WERI-Rb-1 (cell line): ENCODE results near the gene CTDSPL.

ENCODE experiments used
- DNase-seq: peaks from one replicate; pipeline ENCODE4 v3.0.0-alpha.2; 2020
- H3K27ac ChIP-seq: fragments of 250-450 bp; sonication (Bioruptor Pico); 2 replicates; pipeline ENCODE4 v1.5.1; 2020; ENCODE audit warnings: mild to moderate bottlenecking, moderate library complexity
- H3K27me3 ChIP-seq: fragments of 250-450 bp; sonication (Bioruptor Pico); 2 replicates; pipeline ENCODE4 v1.5.1; 2021; ENCODE audit warnings: mild to moderate bottlenecking, low read depth, moderate library complexity; ENCODE audit not compliant: insufficient read depth, severe bottlenecking
- H3K36me3 ChIP-seq: fragments of 250-450 bp; sonication (Bioruptor Pico); 2 replicates; pipeline ENCODE4 v1.5.1; 2020; ENCODE audit warnings: mild to moderate bottlenecking, moderate library complexity
- H3K4me3 ChIP-seq: 2 replicates; pipeline ENCODE4 v1.5.1; 2011; ENCODE audit warnings: low read depth, mild to moderate bottlenecking, control low read depth, low read length
- H3K9me3 ChIP-seq: fragments of 250-450 bp; sonication (Bioruptor Pico); 2 replicates; pipeline ENCODE4 v1.5.1; 2021; ENCODE audit warnings: mild to moderate bottlenecking, moderate library complexity; ENCODE audit not compliant: severe bottlenecking
- TF ChIP-seq, protein P1 (sequence below): IDR thresholded peaks from 2 replicates; pipeline ENCODE4 v1.5.1; 2011; ENCODE audit warnings: low read depth, mild to moderate bottlenecking, control low read depth, inconsistent platforms, low read length

Gene CTDSPL

DNA sequence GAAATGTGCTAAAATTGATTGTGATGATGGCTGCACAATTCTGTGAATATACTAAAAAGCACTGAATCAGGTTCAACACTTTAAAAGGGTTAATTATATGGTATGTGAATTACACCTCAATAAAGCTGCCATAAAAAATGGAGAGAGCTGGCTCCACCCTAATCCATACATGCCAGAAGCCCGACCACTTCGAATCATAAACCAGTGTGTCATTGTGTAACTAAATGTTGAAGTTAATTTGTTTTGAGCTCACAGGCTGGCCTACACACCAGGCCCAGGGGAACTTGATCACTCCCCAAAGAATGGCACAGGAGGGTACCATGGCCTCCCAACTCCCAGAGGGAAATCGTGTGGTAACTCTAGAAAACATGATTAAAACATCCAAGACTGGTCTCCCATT is 153.8 kb downstream of the CTDSPL start:
- H3K9me3 ChIP-seq: peaks cover 6% of the 10 kb centered on the region
- no peak for DNase-seq
- no peak overlapping the region for H3K27ac ChIP-seq
- TF ChIP-seq, protein P1, sequence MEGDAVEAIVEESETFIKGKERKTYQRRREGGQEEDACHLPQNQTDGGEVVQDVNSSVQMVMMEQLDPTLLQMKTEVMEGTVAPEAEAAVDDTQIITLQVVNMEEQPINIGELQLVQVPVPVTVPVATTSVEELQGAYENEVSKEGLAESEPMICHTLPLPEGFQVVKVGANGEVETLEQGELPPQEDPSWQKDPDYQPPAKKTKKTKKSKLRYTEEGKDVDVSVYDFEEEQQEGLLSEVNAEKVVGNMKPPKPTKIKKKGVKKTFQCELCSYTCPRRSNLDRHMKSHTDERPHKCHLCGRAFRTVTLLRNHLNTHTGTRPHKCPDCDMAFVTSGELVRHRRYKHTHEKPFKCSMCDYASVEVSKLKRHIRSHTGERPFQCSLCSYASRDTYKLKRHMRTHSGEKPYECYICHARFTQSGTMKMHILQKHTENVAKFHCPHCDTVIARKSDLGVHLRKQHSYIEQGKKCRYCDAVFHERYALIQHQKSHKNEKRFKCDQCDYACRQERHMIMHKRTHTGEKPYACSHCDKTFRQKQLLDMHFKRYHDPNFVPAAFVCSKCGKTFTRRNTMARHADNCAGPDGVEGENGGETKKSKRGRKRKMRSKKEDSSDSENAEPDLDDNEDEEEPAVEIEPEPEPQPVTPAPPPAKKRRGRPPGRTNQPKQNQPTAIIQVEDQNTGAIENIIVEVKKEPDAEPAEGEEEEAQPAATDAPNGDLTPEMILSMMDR: no peak
- no peaks in the 10 kb centered on the region for H3K27me3 ChIP-seq
- H3K4me3 ChIP-seq: no peak overlapping the region
- H3K36me3 ChIP-seq: no peaks in the 10 kb centered on the region

DNA sequence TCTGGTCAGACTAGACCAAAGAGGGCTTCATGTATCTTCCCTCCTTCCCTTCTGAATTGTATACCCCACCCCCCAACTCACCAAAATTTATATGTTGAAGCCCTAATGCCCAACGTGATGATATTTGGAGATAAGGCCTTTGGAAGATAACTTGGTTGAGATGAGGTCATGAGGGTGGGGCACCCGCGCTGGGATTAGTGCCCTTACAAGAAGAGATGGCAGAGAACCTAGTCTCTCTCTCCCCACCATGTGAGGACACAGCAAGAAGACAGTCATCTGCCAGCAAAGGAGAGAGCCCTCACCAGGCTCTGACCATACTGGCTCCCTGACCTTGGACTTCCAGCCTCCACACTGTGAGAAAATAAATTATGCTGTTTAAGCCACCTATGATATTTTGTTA is 154.3 kb downstream of the CTDSPL start:
- TF ChIP-seq, protein P1: no peak
- DNase-seq: no peak
- Histone ChIP-seq H3K36me3 (no peaks in the 10 kb centered on the region), H3K9me3 (peaks cover 6% of the 10 kb centered on the region), H3K27me3 (no peaks in the 10 kb centered on the region), H3K4me3 (no peak overlapping the region), H3K27ac (no peak overlapping the region)

DNA sequence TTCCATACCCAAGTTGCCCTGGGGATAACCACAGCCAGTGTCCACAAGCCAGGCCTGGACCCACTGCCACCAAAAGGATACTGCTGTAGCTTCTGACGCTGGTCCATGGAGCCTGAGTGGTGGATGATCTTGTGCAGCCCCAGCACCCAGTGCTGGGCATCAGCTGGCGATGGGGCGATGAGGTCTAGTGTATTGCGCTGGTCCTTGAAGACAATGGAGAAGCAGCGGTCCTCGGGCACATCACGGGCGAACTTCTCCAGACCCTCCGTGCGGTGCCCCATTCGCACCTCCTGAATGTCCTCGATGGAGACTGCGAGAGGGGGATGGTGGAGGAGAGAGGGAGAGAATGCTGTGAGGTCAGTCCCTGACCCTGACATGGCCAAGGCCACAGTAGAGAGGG is 154.7 kb downstream of the CTDSPL start:
- TF ChIP-seq, protein P1: no peak
- no peak overlapping the region for H3K27ac ChIP-seq
- H3K36me3 ChIP-seq: no peaks in the 10 kb centered on the region
- H3K9me3 ChIP-seq: peaks cover 6% of the 10 kb centered on the region
- no peak for DNase-seq
- no peaks in the 10 kb centered on the region for H3K27me3 ChIP-seq
- no peak overlapping the region for H3K4me3 ChIP-seq

DNA sequence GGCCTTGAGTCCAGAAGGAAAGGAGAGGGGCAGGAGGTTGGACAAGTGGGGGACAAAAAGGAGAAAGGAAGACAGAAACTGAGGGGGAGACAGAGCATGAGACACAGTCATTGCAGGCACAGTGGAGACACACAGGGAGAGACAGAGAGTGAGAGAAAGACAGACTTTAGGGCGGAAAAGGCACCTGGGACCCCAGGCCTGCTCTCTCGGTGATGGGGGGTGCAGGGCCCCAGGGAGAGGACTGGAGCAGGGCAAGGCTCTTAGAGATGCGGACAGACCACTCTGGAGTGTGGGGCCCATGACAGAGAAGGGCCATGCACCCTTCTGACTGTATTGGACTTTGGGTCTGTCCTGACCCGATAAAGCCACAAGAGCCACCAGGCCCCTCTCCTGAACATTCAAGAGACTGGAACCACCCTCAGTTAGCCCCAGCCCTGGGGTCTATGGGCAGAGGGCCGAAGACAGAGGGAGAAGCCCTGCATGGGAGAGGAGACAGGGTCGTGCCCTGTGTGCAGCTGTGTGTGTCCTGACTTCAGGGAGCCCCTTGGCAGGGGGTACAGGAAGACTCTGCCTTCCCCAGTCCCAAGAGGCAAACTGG is 155.3 kb downstream of the CTDSPL start:
- H3K36me3 ChIP-seq: no peaks in the 10 kb centered on the region
- H3K27ac ChIP-seq: no peak overlapping the region
- no peak overlapping the region for H3K4me3 ChIP-seq
- peaks cover 6% of the 10 kb centered on the region for H3K9me3 ChIP-seq
- TF ChIP-seq, protein P1: no peak
- no peaks in the 10 kb centered on the region for H3K27me3 ChIP-seq
- DNase-seq: no peak

DNA sequence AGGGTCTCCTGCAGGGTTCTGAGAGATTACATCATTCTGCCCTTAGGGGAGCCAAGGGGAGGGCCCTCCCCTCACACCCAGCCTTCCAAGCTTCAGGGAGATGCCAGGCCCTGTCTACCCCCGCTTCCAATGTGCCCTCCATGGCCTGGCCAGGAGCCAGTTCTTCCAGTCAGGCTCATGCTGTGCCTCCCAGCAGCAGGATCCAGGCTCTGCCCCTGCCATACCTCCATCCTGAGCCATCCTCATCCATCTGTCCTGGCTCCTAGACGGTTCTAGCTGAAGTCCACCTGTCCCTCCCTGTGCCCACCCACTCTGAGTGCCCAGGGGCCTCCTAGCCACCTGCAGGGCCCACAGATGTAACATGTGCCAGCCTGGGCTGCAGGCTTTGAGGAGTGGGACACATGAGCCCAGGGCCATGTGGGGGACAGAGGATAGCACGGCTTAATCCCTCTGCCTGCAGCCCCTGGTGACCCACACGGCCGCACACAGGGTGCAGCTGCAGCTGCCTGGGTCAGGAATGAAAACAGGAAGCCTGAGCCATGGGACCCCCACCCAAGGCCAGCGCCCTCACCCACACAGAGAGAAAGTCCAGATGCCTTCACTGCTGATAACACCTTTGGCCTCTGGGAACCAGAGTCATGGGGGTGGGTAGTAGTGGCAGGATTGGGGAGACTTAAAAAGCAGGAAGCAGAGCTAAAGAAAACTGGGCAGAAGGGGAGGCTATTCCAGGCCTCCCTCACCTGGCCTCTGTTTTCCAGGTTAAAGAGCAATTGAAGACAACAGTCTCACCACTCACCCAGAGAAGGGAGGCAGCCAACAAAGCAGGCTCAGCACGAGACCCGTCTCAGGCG is 156.0 kb downstream of the CTDSPL start:
- no peak for DNase-seq
- Histone ChIP-seq H3K36me3 (no peaks in the 10 kb centered on the region), H3K9me3 (peaks cover 6% of the 10 kb centered on the region), H3K27ac (no peak overlapping the region), H3K27me3 (no peaks in the 10 kb centered on the region), H3K4me3 (no peak overlapping the region)
- TF ChIP-seq, protein P1: no peak
